ENCODE results near the gene ZNF628.

ZNF628 gene

GRCh38 chr19:55465460-55466240 lies 10.8 kb upstream of the ZNF628 start:
- DNase-seq (ENCODE audit: low read depth), result no peak

- no peak for DNase-seq (ENCODE audit: low read depth)
Measured at GRCh38 chr19:55466241-55466614, 10.2 kb upstream of the ZNF628 start.

- DNase-seq (ENCODE audit: low read depth), result peak; percentile 73
Measured at GRCh38 chr19:55467236-55468053, 9.0 kb upstream of the ZNF628 start.

GRCh38 chr19:55468054-55468393 lies 8.4 kb upstream of the ZNF628 start:
- DNase-seq (ENCODE audit: low read depth), result no peak

- no peak for DNase-seq (ENCODE audit: low read depth)
Measured at GRCh38 chr19:55471266-55471665, 5.2 kb upstream of the ZNF628 start.

GRCh38 chr19:55472463-55472862 lies 4.0 kb upstream of the ZNF628 start:
- no peak for DNase-seq (ENCODE audit: low read depth)

- no peak for DNase-seq (ENCODE audit: low read depth)
Measured at GRCh38 chr19:55473225-55474012, 3.0 kb upstream of the ZNF628 start.

GRCh38 chr19:55474269-55475265 lies 1.9 kb upstream of the ZNF628 start:
- DNase-seq (ENCODE audit: low read depth), result no peak

GRCh38 chr19:55477905-55478304 lies 1.5 kb downstream of the ZNF628 start:
- DNase-seq (ENCODE audit: low read depth), result no peak

- no peak for DNase-seq (ENCODE audit: low read depth)
Measured at GRCh38 chr19:55478364-55478763, 1.9 kb downstream of the ZNF628 start.

- no peak for DNase-seq (ENCODE audit: low read depth)
Measured at GRCh38 chr19:55479045-55479444, 2.6 kb downstream of the ZNF628 start.

GRCh38 chr19:55479451-55480230 lies 3.2 kb downstream of the ZNF628 start:
- no peak for DNase-seq (ENCODE audit: low read depth)

GRCh38 chr19:55481148-55481793 lies 4.9 kb downstream of the ZNF628 start:
- DNase-seq (ENCODE audit: low read depth), result no peak

- no peak for DNase-seq (ENCODE audit: low read depth)
Measured at GRCh38 chr19:55481794-55482155, 5.4 kb downstream of the ZNF628 start.

- no peak for DNase-seq (ENCODE audit: low read depth)
Measured at GRCh38 chr19:55482156-55482961, 5.9 kb downstream of the ZNF628 start.

- no peak for DNase-seq (ENCODE audit: low read depth)
Measured at GRCh38 chr19:55482967-55483705, 6.7 kb downstream of the ZNF628 start.

GRCh38 chr19:55483706-55484592 lies 7.5 kb downstream of the ZNF628 start:
- no peak for DNase-seq (ENCODE audit: low read depth)

Measured in stimulated activated CD8-positive, alpha-beta memory T cell treated with anti-CD3 and anti-CD28 coated beads, Interleukin-15, amount 100 ng/mL, for 24 hours (primary cell).